ENCODE results near the gene XYLT1. TPM values are rescaled to one million over a fixed set of nuclear protein-coding genes. Genes with fewer than 3 reads are reported as not detected.

Gene XYLT1
- polyA plus RNA-seq, 1 of the 3 experiments (the other 2 are of a cell fraction): 17.6 TPM

DNA sequence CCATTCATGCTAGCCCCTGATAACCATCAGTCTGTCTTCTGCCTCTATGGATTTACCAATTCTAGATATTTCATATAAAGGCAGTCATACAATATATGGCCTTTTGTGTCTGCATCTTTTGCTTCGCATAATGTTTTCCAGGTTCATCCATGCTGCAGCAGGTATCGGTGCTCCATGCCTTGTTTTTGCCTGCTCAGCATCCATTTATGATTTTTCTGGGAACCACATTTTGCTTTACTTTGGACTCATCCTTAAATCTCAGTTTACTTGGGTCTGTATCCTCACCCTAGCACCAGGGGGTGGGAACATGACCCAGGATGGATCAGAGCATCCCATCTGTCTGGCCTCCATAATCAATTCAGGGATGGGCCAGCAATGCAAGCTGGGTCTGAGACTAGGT, 325.7 kb downstream of the XYLT1 start:
- H3F3A ChIP-seq (replicated peaks; ENCODE audit: insufficient read depth): peaks cover 6% of the 10 kb centered on the region
- WGBS (ENCODE audit: low lambda C conversion rate): 83% methylated on average over 2 of the region's 2 CpGs
- peaks cover 98% of the 10 kb centered on the region for H4K20me1 ChIP-seq (ENCODE audit: insufficient read depth)

More for the DNA sequence above, 325.7 kb downstream of the XYLT1 start:
- Histone ChIP-seq H3K9ac (no peak overlapping the region), H3K27ac (ENCODE audit: low read depth in 2 of 2, low read length in 1 of 2) (peak overlapping the region in 1 of 2 experiments; percentile 68; a peak in 2 of 4 replicates), H3K4me1 (ENCODE audit: control insufficient read depth in 1 of 2, insufficient read depth in 2 of 2, low read depth in 1 of 2, low read length in 1 of 2) (peaks cover 0 to 23% of the 10 kb centered on the region in 2 experiments; a peak in 2 of 4 replicates), H3K79me2 (ENCODE audit: insufficient read depth) (peaks cover 76% of the 10 kb centered on the region; the same call in 1 of the 2 replicates), H3K9me2 (no peaks in the 10 kb centered on the region), H3K9me3 (no peaks in the 10 kb centered on the region), H2AFZ (ENCODE audit: low read depth) (no peak overlapping the region), H3K4me3 (ENCODE audit: low read depth in 2 of 2, low read length in 1 of 2) (no peak overlapping the region), H3K36me3 (replicated peaks in 1 of 2; ENCODE audit: control insufficient read depth in 1 of 2, insufficient read depth in 2 of 2, low read length in 1 of 2) (peaks cover 2 to 49% of the 10 kb centered on the region in 2 experiments), H3K4me2 (no peak overlapping the region), H3K27me3 (ENCODE audit: insufficient read depth) (no peaks in the 10 kb centered on the region)
- CTCF ChIA-PET: interaction anchor here (1.7 kb wide), 1 partner anchor 10 kb away, joined by 5 read pairs; no protein-coding TSS in a partner anchor
- DNase-seq: no peak
- POLR2A ChIA-PET: no interaction called here
- TF ChIP-seq EZH2phosphoT487 (IDR thresholded peaks at IDR 0.05; ENCODE audit: borderline replicate concordance, low read depth) (no peak), FOXJ3 (CRISPR knock-in tag; IDR thresholded peaks at IDR 0.05) (no peak), TEAD4 (IDR thresholded peaks at IDR 0.05; ENCODE audit: borderline replicate concordance, insufficient read depth) (no peak), TCF12 (IDR thresholded peaks at IDR 0.05) (no peak), FOSL2 (IDR thresholded peaks at IDR 0.05; ENCODE audit: borderline replicate concordance, low read depth) (no peak), RXRA (IDR thresholded peaks at IDR 0.05; ENCODE audit: borderline replicate concordance, low read depth) (no peak), MXI1 (IDR thresholded peaks at IDR 0.05; ENCODE audit: low read depth, low read length) (no peak), JUND (IDR thresholded peaks at IDR 0.05) (no peak), YY1 (IDR thresholded peaks at IDR 0.05; ENCODE audit: low read depth) (no peak), RAD21 (IDR thresholded peaks at IDR 0.05; ENCODE audit: low read length) (no peak), POLR2AphosphoS5 (IDR thresholded peaks at IDR 0.05; ENCODE audit: low read depth, low read length) (no peak), CHD2 (IDR thresholded peaks at IDR 0.05; ENCODE audit: low read length, partially characterized antibody) (no peak), TAF1 (IDR thresholded peaks at IDR 0.05; ENCODE audit: borderline replicate concordance, low read depth, low read length) (no peak), SMC3 (IDR thresholded peaks at IDR 0.05; ENCODE audit: low read depth, low read length) (no peak), ELF1 (IDR thresholded peaks at IDR 0.05) (no peak)
- TF ChIP-seq, protein P1, sequence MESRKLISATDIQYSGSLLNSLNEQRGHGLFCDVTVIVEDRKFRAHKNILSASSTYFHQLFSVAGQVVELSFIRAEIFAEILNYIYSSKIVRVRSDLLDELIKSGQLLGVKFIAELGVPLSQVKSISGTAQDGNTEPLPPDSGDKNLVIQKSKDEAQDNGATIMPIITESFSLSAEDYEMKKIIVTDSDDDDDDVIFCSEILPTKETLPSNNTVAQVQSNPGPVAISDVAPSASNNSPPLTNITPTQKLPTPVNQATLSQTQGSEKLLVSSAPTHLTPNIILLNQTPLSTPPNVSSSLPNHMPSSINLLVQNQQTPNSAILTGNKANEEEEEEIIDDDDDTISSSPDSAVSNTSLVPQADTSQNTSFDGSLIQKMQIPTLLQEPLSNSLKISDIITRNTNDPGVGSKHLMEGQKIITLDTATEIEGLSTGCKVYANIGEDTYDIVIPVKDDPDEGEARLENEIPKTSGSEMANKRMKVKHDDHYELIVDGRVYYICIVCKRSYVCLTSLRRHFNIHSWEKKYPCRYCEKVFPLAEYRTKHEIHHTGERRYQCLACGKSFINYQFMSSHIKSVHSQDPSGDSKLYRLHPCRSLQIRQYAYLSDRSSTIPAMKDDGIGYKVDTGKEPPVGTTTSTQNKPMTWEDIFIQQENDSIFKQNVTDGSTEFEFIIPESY (IDR thresholded peaks at IDR 0.05; ENCODE audit: borderline replicate concordance, low read depth): no peak
- TF ChIP-seq, protein P2, sequence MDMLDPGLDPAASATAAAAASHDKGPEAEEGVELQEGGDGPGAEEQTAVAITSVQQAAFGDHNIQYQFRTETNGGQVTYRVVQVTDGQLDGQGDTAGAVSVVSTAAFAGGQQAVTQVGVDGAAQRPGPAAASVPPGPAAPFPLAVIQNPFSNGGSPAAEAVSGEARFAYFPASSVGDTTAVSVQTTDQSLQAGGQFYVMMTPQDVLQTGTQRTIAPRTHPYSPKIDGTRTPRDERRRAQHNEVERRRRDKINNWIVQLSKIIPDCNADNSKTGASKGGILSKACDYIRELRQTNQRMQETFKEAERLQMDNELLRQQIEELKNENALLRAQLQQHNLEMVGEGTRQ (IDR thresholded peaks at IDR 0.05; ENCODE audit: borderline replicate concordance, low read depth, low read length): no peak
- TF ChIP-seq, protein P3, sequence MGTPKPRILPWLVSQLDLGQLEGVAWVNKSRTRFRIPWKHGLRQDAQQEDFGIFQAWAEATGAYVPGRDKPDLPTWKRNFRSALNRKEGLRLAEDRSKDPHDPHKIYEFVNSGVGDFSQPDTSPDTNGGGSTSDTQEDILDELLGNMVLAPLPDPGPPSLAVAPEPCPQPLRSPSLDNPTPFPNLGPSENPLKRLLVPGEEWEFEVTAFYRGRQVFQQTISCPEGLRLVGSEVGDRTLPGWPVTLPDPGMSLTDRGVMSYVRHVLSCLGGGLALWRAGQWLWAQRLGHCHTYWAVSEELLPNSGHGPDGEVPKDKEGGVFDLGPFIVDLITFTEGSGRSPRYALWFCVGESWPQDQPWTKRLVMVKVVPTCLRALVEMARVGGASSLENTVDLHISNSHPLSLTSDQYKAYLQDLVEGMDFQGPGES (IDR thresholded peaks at IDR 0.05; ENCODE audit: low read depth, low read length): no peak
- TF ChIP-seq, protein P4, sequence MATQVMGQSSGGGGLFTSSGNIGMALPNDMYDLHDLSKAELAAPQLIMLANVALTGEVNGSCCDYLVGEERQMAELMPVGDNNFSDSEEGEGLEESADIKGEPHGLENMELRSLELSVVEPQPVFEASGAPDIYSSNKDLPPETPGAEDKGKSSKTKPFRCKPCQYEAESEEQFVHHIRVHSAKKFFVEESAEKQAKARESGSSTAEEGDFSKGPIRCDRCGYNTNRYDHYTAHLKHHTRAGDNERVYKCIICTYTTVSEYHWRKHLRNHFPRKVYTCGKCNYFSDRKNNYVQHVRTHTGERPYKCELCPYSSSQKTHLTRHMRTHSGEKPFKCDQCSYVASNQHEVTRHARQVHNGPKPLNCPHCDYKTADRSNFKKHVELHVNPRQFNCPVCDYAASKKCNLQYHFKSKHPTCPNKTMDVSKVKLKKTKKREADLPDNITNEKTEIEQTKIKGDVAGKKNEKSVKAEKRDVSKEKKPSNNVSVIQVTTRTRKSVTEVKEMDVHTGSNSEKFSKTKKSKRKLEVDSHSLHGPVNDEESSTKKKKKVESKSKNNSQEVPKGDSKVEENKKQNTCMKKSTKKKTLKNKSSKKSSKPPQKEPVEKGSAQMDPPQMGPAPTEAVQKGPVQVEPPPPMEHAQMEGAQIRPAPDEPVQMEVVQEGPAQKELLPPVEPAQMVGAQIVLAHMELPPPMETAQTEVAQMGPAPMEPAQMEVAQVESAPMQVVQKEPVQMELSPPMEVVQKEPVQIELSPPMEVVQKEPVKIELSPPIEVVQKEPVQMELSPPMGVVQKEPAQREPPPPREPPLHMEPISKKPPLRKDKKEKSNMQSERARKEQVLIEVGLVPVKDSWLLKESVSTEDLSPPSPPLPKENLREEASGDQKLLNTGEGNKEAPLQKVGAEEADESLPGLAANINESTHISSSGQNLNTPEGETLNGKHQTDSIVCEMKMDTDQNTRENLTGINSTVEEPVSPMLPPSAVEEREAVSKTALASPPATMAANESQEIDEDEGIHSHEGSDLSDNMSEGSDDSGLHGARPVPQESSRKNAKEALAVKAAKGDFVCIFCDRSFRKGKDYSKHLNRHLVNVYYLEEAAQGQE (IDR thresholded peaks at IDR 0.05; ENCODE audit: low read depth, low read length): no peak

All from SK-N-SH (cell line).